ENCODE data around the gene PXMP4. TPM values are rescaled to one million over a fixed set of nuclear protein-coding genes. Genes with fewer than 3 reads are reported as not detected.

PXMP4 gene
- polyA plus RNA-seq, 2 of the 4 experiments (the other 2 are of a cell fraction): 4.5 to 6.6 TPM

GRCh38 chr20:33753763-33754162, 33.7 kb upstream of the PXMP4 start:
- TF ChIP-seq, protein P1, sequence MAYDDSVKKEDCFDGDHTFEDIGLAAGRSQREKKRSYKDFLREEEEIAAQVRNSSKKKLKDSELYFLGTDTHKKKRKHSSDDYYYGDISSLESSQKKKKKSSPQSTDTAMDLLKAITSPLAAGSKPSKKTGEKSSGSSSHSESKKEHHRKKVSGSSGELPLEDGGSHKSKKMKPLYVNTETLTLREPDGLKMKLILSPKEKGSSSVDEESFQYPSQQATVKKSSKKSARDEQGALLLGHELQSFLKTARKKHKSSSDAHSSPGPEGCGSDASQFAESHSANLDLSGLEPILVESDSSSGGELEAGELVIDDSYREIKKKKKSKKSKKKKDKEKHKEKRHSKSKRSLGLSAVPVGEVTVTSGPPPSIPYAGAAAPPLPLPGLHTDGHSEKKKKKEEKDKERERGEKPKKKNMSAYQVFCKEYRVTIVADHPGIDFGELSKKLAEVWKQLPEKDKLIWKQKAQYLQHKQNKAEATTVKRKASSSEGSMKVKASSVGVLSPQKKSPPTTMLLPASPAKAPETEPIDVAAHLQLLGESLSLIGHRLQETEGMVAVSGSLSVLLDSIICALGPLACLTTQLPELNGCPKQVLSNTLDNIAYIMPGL (CRISPR knock-in tag; IDR thresholded peaks at IDR 0.05; ENCODE audit: borderline replicate concordance): no peak
- TF ChIP-seq, protein P2, sequence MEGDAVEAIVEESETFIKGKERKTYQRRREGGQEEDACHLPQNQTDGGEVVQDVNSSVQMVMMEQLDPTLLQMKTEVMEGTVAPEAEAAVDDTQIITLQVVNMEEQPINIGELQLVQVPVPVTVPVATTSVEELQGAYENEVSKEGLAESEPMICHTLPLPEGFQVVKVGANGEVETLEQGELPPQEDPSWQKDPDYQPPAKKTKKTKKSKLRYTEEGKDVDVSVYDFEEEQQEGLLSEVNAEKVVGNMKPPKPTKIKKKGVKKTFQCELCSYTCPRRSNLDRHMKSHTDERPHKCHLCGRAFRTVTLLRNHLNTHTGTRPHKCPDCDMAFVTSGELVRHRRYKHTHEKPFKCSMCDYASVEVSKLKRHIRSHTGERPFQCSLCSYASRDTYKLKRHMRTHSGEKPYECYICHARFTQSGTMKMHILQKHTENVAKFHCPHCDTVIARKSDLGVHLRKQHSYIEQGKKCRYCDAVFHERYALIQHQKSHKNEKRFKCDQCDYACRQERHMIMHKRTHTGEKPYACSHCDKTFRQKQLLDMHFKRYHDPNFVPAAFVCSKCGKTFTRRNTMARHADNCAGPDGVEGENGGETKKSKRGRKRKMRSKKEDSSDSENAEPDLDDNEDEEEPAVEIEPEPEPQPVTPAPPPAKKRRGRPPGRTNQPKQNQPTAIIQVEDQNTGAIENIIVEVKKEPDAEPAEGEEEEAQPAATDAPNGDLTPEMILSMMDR (IDR thresholded peaks at IDR 0.05): no peak
- peaks cover 13% of the 10 kb centered on the region for H3K9me3 ChIP-seq
- no peak for ATAC-seq
- H3K4me3 ChIP-seq: no peak overlapping the region
- ChIA-PET CTCF (interaction anchor here (0.5 to 1.4 kb wide), 4 partner anchors 14 to 462 kb away, joined by 3 to 4 read pairs (median 4); partner anchors contain the start of gene ZNF341), POLR2A (no interaction called here)
- no peaks in the 10 kb centered on the region for H3K4me1 ChIP-seq
- no peak overlapping the region for H3K4me2 ChIP-seq
- DNase-seq (ENCODE audit: low read depth in 1 of 2, low spot score in 1 of 2): no peak
- 76% methylated on average over 5 of the region's 5 CpGs for WGBS (ENCODE audit: missing lambda C conversion rate)
- H3K27ac ChIP-seq: no peak overlapping the region
- no peak for FAIRE-seq

DNA sequence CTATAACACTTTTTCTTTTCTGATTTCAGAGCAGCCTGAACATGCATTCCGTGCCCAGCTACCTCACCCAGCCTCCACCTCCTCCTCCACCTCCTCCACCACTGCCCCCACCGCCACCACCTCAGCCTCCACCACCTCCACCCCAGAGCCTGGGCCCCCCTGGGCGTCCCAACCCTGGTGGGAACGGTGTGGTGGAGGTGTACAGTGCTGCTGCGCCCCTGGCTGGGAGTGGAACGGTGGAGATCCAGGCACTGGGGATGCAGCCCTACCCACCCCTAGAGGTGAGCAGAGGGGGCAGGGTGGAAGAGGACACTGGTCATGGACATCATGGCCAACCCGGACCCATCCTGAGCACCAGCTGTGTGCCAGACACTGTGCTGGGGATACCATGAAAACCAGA, 33.0 kb upstream of the PXMP4 start:
- ATAC-seq: no peak
- FAIRE-seq: no peak

DNA sequence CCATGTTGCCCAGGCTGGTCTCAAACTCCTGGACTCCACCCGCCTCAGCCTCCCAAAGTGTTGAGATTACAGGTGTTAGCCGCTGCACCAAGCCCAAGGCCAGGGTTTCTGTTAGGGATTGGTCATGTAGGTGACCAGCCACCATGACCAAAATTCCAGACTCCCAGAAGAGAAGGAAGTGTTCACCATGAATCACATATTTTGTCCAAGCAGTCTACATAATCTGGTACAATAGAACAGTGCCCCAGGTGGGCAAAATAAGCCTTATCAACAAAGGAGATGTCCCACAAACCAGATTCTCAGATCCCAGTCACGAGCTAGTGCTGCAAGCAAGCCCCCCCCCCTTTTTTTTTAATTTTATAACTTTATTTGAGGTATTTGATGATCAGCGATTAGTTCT, 31.7 kb upstream of the PXMP4 start:
- Histone ChIP-seq H3K4me1 (no peaks in the 10 kb centered on the region), H3K9me3 (no peaks in the 10 kb centered on the region), H3K4me3 (no peak overlapping the region), H3K27ac (no peak overlapping the region), H3K4me2 (no peak overlapping the region)
- CTCF ChIA-PET: no interaction called here
- ATAC-seq: peak; percentile 57 to 61; a peak in 3 of 6 replicates
- POLR2A ChIA-PET: no interaction called here
- WGBS (ENCODE audit: missing lambda C conversion rate): 94% methylated on average over 4 of the region's 4 CpGs
- no peak for DNase-seq (ENCODE audit: low read depth in 1 of 2, low spot score in 1 of 2)
- FAIRE-seq: no peak
- no peak for TF ChIP-seq EHF (CRISPR knock-in tag; IDR thresholded peaks at IDR 0.05)

More for the DNA sequence above, 33.0 kb upstream of the PXMP4 start:
- POLR2A ChIA-PET: no interaction called here
- CTCF ChIA-PET: interaction anchor here (0.5 to 1.4 kb wide), 4 partner anchors 15 to 462 kb away, joined by 3 to 4 read pairs (median 4); partner anchors contain the start of gene ZNF341
- peaks cover 12% of the 10 kb centered on the region for H3K9me3 ChIP-seq
- 96% methylated on average over 2 of the region's 7 CpGs for WGBS (ENCODE audit: missing lambda C conversion rate)
- no peak overlapping the region for H3K4me3 ChIP-seq
- no peak for DNase-seq (ENCODE audit: low read depth in 1 of 2, low spot score in 1 of 2)
- H3K4me1 ChIP-seq: no peaks in the 10 kb centered on the region
- no peak overlapping the region for H3K4me2 ChIP-seq
- no peak for TF ChIP-seq TFCP2L1 (CRISPR knock-in tag; IDR thresholded peaks at IDR 0.05)
- TF ChIP-seq EHF (CRISPR knock-in tag; IDR thresholded peaks at IDR 0.05): no peak
- TF ChIP-seq SREBF2 (IDR thresholded peaks at IDR 0.05): no peak
- no peak for TF ChIP-seq MAFK (IDR thresholded peaks at IDR 0.05; ENCODE audit: partially characterized antibody)
- TF ChIP-seq EP300 (IDR thresholded peaks at IDR 0.05): no peak
- TF ChIP-seq BHLHE40 (IDR thresholded peaks at IDR 0.05; ENCODE audit: low read depth, low read length): no peak
- TF ChIP-seq PHF8 (IDR thresholded peaks at IDR 0.05; ENCODE audit: borderline replicate concordance, low read depth): no peak
- TF ChIP-seq POLR2A (IDR thresholded peaks at IDR 0.05; ENCODE audit: low read length): no peak
- TF ChIP-seq, protein P1 (CRISPR knock-in tag; IDR thresholded peaks at IDR 0.05; ENCODE audit: borderline replicate concordance): no peak
- no peak for TF ChIP-seq HOXB13 (CRISPR knock-in tag; IDR thresholded peaks at IDR 0.05; ENCODE audit: low read depth)
- no peak overlapping the region for H3K27ac ChIP-seq

DNA sequence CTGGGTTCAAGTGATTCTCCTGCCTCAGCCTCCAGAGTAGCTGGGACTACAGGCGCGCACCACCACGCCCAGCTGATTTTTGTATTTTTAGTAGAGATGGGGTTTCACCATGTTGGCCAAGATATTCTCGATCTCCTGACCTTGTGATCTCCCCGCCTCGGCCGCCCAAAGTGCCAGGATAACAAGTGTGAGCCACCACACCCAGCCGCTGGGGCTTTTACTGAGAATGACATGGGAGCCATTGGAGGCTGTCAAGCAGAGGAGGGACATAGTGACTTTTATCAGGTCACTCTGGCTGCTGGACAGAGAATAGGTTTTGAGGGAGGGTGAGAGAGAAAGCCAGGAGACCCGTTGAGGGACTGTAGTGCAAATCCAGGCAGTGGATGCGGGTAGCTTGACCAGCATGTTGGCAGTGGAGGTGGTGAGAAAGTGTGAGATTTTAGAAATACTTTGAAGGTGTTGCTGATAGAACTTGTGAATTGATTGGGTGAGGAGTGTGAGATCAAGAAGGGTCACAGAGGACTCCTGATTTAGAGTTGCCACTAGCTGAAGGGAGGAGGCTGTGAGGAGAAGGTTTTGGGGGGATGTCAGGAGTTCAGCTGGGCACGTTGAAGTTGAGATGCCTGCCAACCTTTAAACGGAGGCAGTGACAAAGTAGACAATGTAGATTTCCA, 26.4 kb upstream of the PXMP4 start:
- CTCF ChIA-PET: interaction anchor here (1.9 kb wide), 1 partner anchor 14 kb away, joined by 5 read pairs; no protein-coding TSS in a partner anchor
- WGBS (ENCODE audit: missing lambda C conversion rate): 90% methylated on average over 12 of the region's 12 CpGs
- TF ChIP-seq CHD2 (IDR thresholded peaks at IDR 0.05; ENCODE audit: low read length, partially characterized antibody) (no peak), FOSL2 (IDR thresholded peaks at IDR 0.05) (no peak), FOSL2 (CRISPR knock-in tag; IDR thresholded peaks at IDR 0.05) (no peak)
- TF ChIP-seq, protein P2 (IDR thresholded peaks at IDR 0.05): no peak
- TF ChIP-seq, protein P3, sequence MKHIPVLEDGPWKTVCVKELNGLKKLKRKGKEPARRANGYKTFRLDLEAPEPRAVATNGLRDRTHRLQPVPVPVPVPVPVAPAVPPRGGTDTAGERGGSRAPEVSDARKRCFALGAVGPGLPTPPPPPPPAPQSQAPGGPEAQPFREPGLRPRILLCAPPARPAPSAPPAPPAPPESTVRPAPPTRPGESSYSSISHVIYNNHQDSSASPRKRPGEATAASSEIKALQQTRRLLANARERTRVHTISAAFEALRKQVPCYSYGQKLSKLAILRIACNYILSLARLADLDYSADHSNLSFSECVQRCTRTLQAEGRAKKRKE (CRISPR knock-in tag; IDR thresholded peaks at IDR 0.05; ENCODE audit: low read depth): no peak

More for the DNA sequence above, 26.4 kb upstream of the PXMP4 start:
- no peak overlapping the region for H3K4me3 ChIP-seq
- H3K9me3 ChIP-seq: no peaks in the 10 kb centered on the region
- H3K4me1 ChIP-seq: no peaks in the 10 kb centered on the region
- POLR2A ChIA-PET: no interaction called here
- H3K4me2 ChIP-seq: no peak overlapping the region
- no peak overlapping the region for H3K27ac ChIP-seq
- FAIRE-seq: no peak
- ATAC-seq: no peak
- DNase-seq (ENCODE audit: low read depth in 1 of 2, low spot score in 1 of 2): no peak

Data from A549 (cell line).